ENCODE measurements around the gene JHY.

Gene JHY

GRCh38 chr11:122976061-122976733, 93.6 kb downstream of the JHY start:
- DNase-seq: no peak

- DNase-seq: no peak
Observed at GRCh38 chr11:122976734-122977469, 94.3 kb downstream of the JHY start.

- no peak for DNase-seq
Observed at GRCh38 chr11:122977470-122978298, 95.1 kb downstream of the JHY start.

- no peak for DNase-seq
Observed at GRCh38 chr11:122978299-122978620, 95.7 kb downstream of the JHY start.

GRCh38 chr11:122979103-122979814, 96.7 kb downstream of the JHY start:
- DNase-seq: no peak

GRCh38 chr11:122979815-122980595, 97.4 kb downstream of the JHY start:
- DNase-seq: no peak

- DNase-seq: peak; percentile 45
Observed at GRCh38 chr11:122981388-122982264, 99.1 kb downstream of the JHY start, which contains the start of gene BSX. Gene BSX, minus strand, starts transcription at chr11:122981834. Its CDS starts 163 bp downstream, at chr11:122981671.

GRCh38 chr11:122983438-122984185, 101.1 kb downstream of the JHY start:
- no peak for DNase-seq

- no peak for DNase-seq
Observed at GRCh38 chr11:122984186-122985011, 101.8 kb downstream of the JHY start.

GRCh38 chr11:122995526-122995925, 113.0 kb downstream of the JHY start:
- DNase-seq: no peak

GRCh38 chr11:122998727-122999366, 116.3 kb downstream of the JHY start:
- no peak for DNase-seq

GRCh38 chr11:123000721-123001120, 118.2 kb downstream of the JHY start:
- no peak for DNase-seq

- DNase-seq: no peak
Observed at GRCh38 chr11:123006860-123007542, 124.4 kb downstream of the JHY start.
